K562 (cell line): ENCODE results near the gene SLC16A5. TPM values are rescaled to one million over a fixed set of nuclear protein-coding genes. Genes with fewer than 3 reads are reported as not detected.

Experiments used
- CREBBP ChIP-seq: IDR thresholded peaks from one replicate; pipeline ENCODE4 v1.6.1; 2012; ENCODE audit warnings: low read depth, mild to moderate bottlenecking, control low read depth, inconsistent platforms, low read length
- KLF6 ChIP-seq: fragments of 250-450 bp; sonication (Bioruptor Pico); IDR thresholded peaks from 2 replicates; pipeline ENCODE4 v1.4.0; 2020; ENCODE audit warnings: mild to moderate bottlenecking, moderate library complexity, borderline replicate concordance
- NFATC3 ChIP-seq: fragments of 450-650 bp; IDR thresholded peaks from 2 replicates; pipeline ENCODE4 v1.6.1; 2017; ENCODE audit warnings: mild to moderate bottlenecking
- RHOXF2B ChIP-seq: fragments of 250-450 bp; sonication (Bioruptor Pico); conservative IDR thresholded peaks from 2 replicates; pipeline ENCODE4 v1.5.1; 2021
- ZNF707 ChIP-seq: fragments of 250-450 bp; sonication (Bioruptor Pico); conservative IDR thresholded peaks from 2 replicates; pipeline ENCODE4 v1.8.0; 2022; ENCODE audit warnings: inconsistent platforms, mild to moderate bottlenecking, moderate library complexity
- polyA plus RNA-seq, 8 experiments: library from polyadenylated mRNA; depleted of rRNA in 4 of 8; stranded (reverse) in 5 of 8; unstranded in 3 of 8; fragments of >200 nt; fragmentation: Nextera tagmentation in 2 of 8; fragmentation: Illumina TruSeq in 1 of 8; extraction: Ambion mirVana in 2 of 8; extraction: Trizol in 1 of 8; gene quantifications; 2 replicates each; pipeline versions ENCODE4 v1.2.1 to v1.2.3, GENCODE V29; 2011 to 2014; ENCODE audit warnings: inconsistent platforms in 1 of 8, missing spikeins in 1 of 8
- total RNA-seq, 7 experiments: library from RNA; depleted of rRNA in 6 of 7; stranded (reverse); fragments of >200 nt in 6 of 7; fragmentation: Illumina TruSeq in 2 of 7; extraction: Trizol in 2 of 7; gene quantifications; 2 replicates each; pipeline versions ENCODE4 v1.2.1 to v1.2.3, GENCODE V29; 2011 to 2021; ENCODE audit warnings: low replicate concordance in 1 of 7
- TF ChIP-seq, protein P1 (sequence below): fragments of 250-450 bp; sonication (Bioruptor Pico); IDR thresholded peaks from 2 replicates; pipeline ENCODE4 v1.4.0; 2020; ENCODE audit warnings: mild to moderate bottlenecking
- TF ChIP-seq, protein P2 (sequence below): sonication (generic); formaldehyde crosslinking; IDR thresholded peaks from 2 replicates; pipeline ENCODE4 v1.8.0; 2022; ENCODE audit warnings: mild to moderate bottlenecking, missing genetic modification reagents
- TF ChIP-seq, protein P3 (sequence below): sonication (generic); formaldehyde crosslinking; IDR thresholded peaks from 2 replicates; pipeline ENCODE4 v1.8.0; 2022; ENCODE audit warnings: missing genetic modification reagents, mild to moderate bottlenecking, borderline replicate concordance
- TF ChIP-seq, protein P4 (sequence below): fragments of 250-450 bp; sonication (Bioruptor Pico); IDR thresholded peaks from 2 replicates; pipeline ENCODE4 v1.8.0; 2021; ENCODE audit warnings: moderate library complexity, mild to moderate bottlenecking, inconsistent platforms
- TF ChIP-seq, protein P5 (sequence below): sonication (generic); formaldehyde crosslinking; IDR thresholded peaks from 2 replicates; pipeline ENCODE4 v1.8.0; 2022; ENCODE audit warnings: mild to moderate bottlenecking, missing genetic modification reagents, borderline replicate concordance
- TF ChIP-seq, protein P6 (sequence below): fragments of 250-450 bp; sonication (Bioruptor Pico); IDR thresholded peaks from 2 replicates; pipeline ENCODE4 v1.4.0; 2020; ENCODE audit warnings: mild to moderate bottlenecking, moderate library complexity, borderline replicate concordance

SLC16A5 gene
- total and polyA plus RNA-seq, 9 of the 15 experiments (the other 6 are each of a cell fraction or from before 2014, with no cell fraction given): 0.06 to 2.6 (median 0.91) TPM

DNA sequence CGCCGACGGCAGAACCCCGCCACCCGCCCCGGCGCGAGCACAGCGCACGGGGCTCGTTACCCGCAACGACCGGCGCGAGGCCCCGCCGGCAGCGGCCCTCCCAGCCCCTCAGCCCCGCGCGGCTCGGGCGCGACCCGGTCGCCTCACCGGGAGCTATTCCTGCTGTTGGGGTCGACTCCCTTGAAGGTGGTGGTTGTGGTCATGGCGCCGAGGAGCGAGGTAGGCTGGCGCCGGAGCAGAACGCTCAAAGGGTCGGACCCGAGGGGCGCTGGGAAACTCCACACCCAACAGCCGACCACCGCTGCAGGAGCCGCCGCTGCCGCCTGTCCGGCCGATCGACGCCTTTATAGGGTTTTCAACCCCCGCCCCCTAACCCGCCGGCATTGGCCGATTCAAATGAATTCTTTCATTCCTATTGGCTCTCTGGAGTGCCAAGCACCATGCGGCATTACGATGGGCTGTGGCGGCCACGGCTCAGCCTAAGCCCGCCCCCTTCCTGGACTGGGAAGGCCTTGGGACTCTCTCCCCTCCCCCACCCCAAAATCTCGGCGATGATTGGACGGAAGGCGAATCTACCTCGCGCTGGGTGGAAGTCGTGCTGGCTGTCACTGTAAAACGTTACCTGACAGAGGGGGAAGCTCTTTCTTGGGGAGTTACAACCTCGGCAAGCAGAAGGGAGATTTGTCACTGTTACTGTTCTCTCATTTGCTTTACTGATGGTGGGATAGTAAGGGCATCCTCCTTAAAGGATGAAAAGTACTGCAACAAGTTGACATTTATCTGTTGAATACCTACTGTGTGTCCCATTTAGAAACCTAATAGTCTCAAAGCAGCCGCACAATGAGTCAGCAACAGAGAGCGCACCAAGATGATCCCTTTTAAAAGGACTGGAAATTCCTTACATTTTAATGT lies 66.7 kb downstream of the SLC16A5 start, which contains the start of gene JPT1 (continued):
- TF ChIP-seq, protein P1, sequence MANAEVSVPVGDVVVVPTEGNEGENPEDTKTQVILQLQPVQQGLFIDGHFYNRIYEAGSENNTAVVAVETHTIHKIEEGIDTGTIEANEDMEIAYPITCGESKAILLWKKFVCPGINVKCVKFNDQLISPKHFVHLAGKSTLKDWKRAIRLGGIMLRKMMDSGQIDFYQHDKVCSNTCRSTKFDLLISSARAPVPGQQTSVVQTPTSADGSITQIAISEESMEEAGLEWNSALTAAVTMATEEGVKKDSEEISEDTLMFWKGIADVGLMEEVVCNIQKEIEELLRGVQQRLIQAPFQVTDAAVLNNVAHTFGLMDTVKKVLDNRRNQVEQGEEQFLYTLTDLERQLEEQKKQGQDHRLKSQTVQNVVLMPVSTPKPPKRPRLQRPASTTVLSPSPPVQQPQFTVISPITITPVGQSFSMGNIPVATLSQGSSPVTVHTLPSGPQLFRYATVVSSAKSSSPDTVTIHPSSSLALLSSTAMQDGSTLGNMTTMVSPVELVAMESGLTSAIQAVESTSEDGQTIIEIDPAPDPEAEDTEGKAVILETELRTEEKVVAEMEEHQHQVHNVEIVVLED (CRISPR knock-in tag): no peak
- TF ChIP-seq, protein P2, sequence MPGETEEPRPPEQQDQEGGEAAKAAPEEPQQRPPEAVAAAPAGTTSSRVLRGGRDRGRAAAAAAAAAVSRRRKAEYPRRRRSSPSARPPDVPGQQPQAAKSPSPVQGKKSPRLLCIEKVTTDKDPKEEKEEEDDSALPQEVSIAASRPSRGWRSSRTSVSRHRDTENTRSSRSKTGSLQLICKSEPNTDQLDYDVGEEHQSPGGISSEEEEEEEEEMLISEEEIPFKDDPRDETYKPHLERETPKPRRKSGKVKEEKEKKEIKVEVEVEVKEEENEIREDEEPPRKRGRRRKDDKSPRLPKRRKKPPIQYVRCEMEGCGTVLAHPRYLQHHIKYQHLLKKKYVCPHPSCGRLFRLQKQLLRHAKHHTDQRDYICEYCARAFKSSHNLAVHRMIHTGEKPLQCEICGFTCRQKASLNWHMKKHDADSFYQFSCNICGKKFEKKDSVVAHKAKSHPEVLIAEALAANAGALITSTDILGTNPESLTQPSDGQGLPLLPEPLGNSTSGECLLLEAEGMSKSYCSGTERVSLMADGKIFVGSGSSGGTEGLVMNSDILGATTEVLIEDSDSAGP (CRISPR knock-in tag): no peak
- TF ChIP-seq ZNF707 (CRISPR knock-in tag): no peak
- TF ChIP-seq NFATC3: no peak
- no peak for TF ChIP-seq CREBBP
- TF ChIP-seq, protein P3, sequence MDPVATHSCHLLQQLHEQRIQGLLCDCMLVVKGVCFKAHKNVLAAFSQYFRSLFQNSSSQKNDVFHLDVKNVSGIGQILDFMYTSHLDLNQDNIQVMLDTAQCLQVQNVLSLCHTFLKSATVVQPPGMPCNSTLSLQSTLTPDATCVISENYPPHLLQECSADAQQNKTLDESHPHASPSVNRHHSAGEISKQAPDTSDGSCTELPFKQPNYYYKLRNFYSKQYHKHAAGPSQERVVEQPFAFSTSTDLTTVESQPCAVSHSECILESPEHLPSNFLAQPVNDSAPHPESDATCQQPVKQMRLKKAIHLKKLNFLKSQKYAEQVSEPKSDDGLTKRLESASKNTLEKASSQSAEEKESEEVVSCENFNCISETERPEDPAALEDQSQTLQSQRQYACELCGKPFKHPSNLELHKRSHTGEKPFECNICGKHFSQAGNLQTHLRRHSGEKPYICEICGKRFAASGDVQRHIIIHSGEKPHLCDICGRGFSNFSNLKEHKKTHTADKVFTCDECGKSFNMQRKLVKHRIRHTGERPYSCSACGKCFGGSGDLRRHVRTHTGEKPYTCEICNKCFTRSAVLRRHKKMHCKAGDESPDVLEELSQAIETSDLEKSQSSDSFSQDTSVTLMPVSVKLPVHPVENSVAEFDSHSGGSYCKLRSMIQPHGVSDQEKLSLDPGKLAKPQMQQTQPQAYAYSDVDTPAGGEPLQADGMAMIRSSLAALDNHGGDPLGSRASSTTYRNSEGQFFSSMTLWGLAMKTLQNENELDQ: no peak
- TF ChIP-seq RHOXF2B (CRISPR knock-in tag): no peak
- TF ChIP-seq, protein P4, sequence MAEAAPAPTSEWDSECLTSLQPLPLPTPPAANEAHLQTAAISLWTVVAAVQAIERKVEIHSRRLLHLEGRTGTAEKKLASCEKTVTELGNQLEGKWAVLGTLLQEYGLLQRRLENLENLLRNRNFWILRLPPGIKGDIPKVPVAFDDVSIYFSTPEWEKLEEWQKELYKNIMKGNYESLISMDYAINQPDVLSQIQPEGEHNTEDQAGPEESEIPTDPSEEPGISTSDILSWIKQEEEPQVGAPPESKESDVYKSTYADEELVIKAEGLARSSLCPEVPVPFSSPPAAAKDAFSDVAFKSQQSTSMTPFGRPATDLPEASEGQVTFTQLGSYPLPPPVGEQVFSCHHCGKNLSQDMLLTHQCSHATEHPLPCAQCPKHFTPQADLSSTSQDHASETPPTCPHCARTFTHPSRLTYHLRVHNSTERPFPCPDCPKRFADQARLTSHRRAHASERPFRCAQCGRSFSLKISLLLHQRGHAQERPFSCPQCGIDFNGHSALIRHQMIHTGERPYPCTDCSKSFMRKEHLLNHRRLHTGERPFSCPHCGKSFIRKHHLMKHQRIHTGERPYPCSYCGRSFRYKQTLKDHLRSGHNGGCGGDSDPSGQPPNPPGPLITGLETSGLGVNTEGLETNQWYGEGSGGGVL (CRISPR knock-in tag): no peak
- TF ChIP-seq KLF6 (CRISPR knock-in tag): peak; percentile 59; the same call in 1 of the 2 replicates
- TF ChIP-seq, protein P5, sequence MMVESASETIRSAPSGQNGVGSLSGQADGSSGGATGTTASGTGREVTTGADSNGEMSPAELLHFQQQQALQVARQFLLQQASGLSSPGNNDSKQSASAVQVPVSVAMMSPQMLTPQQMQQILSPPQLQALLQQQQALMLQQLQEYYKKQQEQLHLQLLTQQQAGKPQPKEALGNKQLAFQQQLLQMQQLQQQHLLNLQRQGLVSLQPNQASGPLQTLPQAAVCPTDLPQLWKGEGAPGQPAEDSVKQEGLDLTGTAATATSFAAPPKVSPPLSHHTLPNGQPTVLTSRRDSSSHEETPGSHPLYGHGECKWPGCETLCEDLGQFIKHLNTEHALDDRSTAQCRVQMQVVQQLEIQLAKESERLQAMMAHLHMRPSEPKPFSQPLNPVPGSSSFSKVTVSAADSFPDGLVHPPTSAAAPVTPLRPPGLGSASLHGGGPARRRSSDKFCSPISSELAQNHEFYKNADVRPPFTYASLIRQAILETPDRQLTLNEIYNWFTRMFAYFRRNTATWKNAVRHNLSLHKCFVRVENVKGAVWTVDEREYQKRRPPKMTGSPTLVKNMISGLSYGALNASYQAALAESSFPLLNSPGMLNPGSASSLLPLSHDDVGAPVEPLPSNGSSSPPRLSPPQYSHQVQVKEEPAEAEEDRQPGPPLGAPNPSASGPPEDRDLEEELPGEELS: no peak; the same call in 1 of the 2 replicates
- TF ChIP-seq, protein P6, sequence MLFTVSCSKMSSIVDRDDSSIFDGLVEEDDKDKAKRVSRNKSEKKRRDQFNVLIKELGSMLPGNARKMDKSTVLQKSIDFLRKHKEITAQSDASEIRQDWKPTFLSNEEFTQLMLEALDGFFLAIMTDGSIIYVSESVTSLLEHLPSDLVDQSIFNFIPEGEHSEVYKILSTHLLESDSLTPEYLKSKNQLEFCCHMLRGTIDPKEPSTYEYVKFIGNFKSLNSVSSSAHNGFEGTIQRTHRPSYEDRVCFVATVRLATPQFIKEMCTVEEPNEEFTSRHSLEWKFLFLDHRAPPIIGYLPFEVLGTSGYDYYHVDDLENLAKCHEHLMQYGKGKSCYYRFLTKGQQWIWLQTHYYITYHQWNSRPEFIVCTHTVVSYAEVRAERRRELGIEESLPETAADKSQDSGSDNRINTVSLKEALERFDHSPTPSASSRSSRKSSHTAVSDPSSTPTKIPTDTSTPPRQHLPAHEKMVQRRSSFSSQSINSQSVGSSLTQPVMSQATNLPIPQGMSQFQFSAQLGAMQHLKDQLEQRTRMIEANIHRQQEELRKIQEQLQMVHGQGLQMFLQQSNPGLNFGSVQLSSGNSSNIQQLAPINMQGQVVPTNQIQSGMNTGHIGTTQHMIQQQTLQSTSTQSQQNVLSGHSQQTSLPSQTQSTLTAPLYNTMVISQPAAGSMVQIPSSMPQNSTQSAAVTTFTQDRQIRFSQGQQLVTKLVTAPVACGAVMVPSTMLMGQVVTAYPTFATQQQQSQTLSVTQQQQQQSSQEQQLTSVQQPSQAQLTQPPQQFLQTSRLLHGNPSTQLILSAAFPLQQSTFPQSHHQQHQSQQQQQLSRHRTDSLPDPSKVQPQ (CRISPR knock-in tag): no peak
